CD4-positive, alpha-beta T cell treated with Interleukin-6 for 4 hours (primary cell): Measurements from ENCODE around the gene WDR4.
"Not testable (repeated sequence)": the region's sequence is repeated elsewhere in the genome, so short reads cannot be mapped to it uniquely, and the experiment has no call there.

Experiments
- DNase-seq: peaks from one replicate; pipeline ENCODE4 v3.0.0-alpha.2; 2020; ENCODE audit warnings: mixed read lengths

The WDR4 gene

DNA sequence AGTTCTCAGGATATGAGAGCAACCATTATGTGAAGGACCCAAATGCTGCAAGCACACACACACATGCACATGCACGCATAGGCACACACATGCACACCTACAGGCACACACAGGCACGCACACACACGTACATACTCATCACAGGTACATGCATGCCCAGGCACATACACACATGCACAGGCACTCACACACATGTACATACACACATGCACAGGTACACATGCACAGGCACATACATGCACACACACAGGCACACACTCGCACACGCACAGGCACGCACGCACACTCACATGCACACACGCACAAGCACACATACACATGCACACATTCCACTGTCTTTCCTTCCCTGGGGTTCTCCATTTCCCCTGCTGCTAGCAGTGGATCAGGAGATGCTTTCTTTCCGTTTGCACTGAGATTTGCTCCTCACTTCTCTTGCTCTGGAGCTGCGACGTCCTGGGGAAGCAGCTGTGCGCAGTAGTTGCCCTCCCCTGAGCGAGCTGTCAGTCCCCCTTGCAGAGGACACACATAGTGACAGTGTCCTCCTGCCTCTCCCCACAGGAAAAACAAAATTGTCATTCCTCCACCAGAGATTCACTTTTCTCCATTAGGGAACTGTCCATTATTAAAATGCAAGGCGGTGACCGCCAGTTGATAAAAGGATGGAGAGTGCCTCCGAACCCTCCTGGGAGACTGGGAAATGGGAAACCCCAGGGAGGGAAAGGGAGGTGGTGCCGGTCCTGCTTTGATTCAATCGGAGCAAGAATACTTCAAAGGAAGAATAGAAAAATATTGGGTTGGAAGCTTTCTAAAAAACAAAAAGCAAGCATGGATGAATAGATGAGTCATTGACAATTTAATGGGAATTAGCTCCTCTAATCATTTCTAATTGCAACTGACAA, 69.5 kb downstream of the WDR4 start:
- no peak for DNase-seq

DNA sequence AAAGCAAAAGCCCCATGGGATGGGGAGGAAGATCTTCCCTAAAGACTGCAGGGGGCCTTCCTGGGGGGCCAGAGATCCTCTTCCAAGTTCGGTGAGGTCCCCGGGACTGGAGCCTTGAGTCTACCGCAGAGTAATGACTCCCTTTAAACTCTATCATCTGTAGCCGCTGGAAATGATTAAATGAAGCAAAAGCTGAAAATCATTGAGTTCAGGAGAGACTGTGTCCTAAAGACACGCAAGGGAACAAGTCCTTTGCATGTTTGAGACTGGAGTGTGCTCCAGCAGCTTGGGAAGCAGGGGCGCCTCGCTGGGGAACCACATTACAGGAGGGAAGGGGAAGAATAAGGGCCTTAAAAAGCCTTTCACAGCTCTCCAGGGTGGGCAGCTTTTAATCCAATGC, 70.2 kb downstream of the WDR4 start:
- DNase-seq: no peak

GRCh38 chr21:42807938-42808613, 71.3 kb downstream of the WDR4 start:
- DNase-seq: no peak

- DNase-seq: not testable (repeated sequence)
These were observed 71.9 kb downstream of the WDR4 start for GRCh38 chr21:42807293-42807895.

- DNase-seq: no peak
These were observed 72.7 kb downstream of the WDR4 start for GRCh38 chr21:42806509-42807140.

DNA sequence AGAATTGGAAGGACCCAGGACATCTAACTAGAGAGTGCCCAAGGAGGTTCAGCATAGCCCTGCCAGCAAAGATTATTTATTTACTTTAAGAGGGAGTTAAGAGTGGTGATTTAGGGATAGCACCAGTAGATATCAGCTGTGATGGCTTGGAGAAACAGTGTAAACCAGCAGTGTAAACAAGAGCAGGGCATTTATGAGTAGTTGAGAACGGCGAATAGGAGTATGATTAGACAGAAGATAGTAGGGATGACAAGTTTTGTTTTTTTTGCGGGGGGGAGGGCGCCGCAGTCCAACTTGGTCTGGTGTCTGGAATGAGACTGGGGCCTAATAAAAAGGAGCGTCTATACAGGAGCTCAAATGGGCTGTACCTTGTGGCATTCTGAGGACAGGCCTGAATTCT, 77.7 kb downstream of the WDR4 start:
- not testable (repeated sequence) for DNase-seq

DNA sequence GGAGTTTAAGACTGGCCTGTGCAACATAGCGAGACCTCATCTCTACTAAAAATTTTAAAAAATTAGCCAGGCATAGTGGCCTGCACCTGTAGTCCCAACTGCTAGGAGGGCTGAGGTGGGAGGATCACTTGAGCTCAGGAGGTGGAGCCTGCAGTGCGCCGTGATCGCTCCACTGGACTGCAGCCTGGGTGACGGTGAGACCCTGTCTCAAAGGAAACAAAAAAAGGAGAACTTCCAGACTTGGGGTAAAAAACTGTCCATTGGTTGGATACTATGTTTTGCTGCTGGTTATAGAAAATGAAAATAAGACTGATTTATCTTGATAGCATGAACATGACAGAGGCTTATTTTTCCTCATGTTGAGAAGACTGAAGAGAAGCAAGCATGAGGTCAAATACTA, 79.4 kb downstream of the WDR4 start:
- DNase-seq: no peak

DNA sequence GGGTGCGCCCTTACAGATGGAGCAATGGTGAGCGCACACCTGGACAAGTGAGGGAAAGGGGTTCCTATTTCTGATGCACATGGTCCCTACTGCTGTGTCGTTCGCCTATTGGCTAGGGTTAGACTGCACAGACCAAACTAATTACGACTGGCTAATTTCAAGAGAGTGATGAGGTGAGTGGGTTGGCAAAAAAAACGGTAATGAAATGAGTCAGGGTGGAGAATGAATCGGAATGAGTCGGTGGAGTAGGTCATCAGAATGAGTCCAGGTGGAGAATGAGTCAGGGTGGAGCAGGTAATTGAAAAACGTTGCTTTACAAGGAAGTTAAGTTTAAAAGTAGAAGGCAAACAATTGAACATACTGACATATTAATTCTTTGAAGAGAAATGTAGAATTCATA, 79.8 kb downstream of the WDR4 start:
- no peak for DNase-seq
